Thoracic aorta (tissue), 2 donors: ENCODE measurements around the gene SHANK3. TPM values are rescaled to one million over a fixed set of nuclear protein-coding genes. Genes with fewer than 3 reads are reported as not detected.
"Not testable (repeated sequence)": the region's sequence is repeated elsewhere in the genome, so short reads cannot be mapped to it uniquely, and the experiment has no call there.

Source experiments
- ATAC-seq: fragments of 150-250 bp; one replicate; pipeline ENCODE4 v1.8.0; 2017; ENCODE audit warnings: low read depth; ENCODE audit not compliant: insufficient number of reproducible peaks, low FRiP score
- DNase-seq: peaks from one replicate; pipeline ENCODE4 v3.0.0-alpha.2; 2020; ENCODE audit warnings: low spot score
- H3K27ac ChIP-seq, 2 donors: fragments of 200-600 bp; sonication (generic); 1 replicate in 1 of 2; 2 replicates in 1 of 2; pipeline ENCODE4 v1.5.1; 2016; ENCODE audit warnings: mild to moderate bottlenecking in 2 of 2, moderate library complexity in 2 of 2
- H3K27me3 ChIP-seq: fragments of 200-600 bp; sonication (generic); replicated peaks from 2 replicates; pipeline ENCODE4 v1.6.0; 2016; ENCODE audit warnings: mild to moderate bottlenecking; ENCODE audit not compliant: insufficient read depth
- H3K36me3 ChIP-seq: fragments of 200-600 bp; sonication (generic); one replicate; pipeline ENCODE4 v1.5.1; 2016
- H3K4me1 ChIP-seq, 2 donors: fragments of 200-600 bp; sonication (generic); 1 replicate in 1 of 2; 2 replicates in 1 of 2; pipeline versions ENCODE4 v1.5.1 to v1.6.0; 2016; ENCODE audit warnings: low read depth in 2 of 2, mild to moderate bottlenecking in 1 of 2; ENCODE audit not compliant: control insufficient read depth in 1 of 2
- H3K4me3 ChIP-seq: fragments of 200-600 bp; sonication (generic); 2 replicates; pipeline ENCODE4 v1.5.1; 2016; ENCODE audit warnings: mild to moderate bottlenecking
- H3K9me3 ChIP-seq: fragments of 200-600 bp; sonication (generic); 2 replicates; pipeline ENCODE4 v1.5.1; 2016
- total RNA-seq, 2 donors: library from RNA; depleted of rRNA; stranded (reverse); fragments of >200 nt; gene quantifications; one replicate each; pipeline versions ENCODE4 v1.1.0 to v1.2.3, GENCODE V29; 2016
- TF ChIP-seq, protein P1 (sequence below): fragments of 200-600 bp; sonication (generic); IDR thresholded peaks from one replicate; pipeline ENCODE4 v1.5.1; 2019; ENCODE audit warnings: antibody characterized with exemption

Gene SHANK3
- total RNA-seq, 2 donors from 2014 or later, result 10.7 to 14.3 TPM

GRCh38 chr22:50630376-50630775, 42.2 kb upstream of the SHANK3 start:
- no peak for DNase-seq
- Histone ChIP-seq H3K36me3 (no peaks in the 10 kb centered on the region), H3K9me3 (no peaks in the 10 kb centered on the region), H3K4me1 (peaks cover 9 to 20% of the 10 kb centered on the region in 2 donors), H3K27ac (no peak overlapping the region), H3K27me3 (no peaks in the 10 kb centered on the region), H3K4me3 (no peak overlapping the region)
- no peak for ATAC-seq
- TF ChIP-seq, protein P1, sequence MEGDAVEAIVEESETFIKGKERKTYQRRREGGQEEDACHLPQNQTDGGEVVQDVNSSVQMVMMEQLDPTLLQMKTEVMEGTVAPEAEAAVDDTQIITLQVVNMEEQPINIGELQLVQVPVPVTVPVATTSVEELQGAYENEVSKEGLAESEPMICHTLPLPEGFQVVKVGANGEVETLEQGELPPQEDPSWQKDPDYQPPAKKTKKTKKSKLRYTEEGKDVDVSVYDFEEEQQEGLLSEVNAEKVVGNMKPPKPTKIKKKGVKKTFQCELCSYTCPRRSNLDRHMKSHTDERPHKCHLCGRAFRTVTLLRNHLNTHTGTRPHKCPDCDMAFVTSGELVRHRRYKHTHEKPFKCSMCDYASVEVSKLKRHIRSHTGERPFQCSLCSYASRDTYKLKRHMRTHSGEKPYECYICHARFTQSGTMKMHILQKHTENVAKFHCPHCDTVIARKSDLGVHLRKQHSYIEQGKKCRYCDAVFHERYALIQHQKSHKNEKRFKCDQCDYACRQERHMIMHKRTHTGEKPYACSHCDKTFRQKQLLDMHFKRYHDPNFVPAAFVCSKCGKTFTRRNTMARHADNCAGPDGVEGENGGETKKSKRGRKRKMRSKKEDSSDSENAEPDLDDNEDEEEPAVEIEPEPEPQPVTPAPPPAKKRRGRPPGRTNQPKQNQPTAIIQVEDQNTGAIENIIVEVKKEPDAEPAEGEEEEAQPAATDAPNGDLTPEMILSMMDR, result no peak

GRCh38 chr22:50633086-50633485, 39.5 kb upstream of the SHANK3 start:
- Histone ChIP-seq H3K27ac (no peak overlapping the region), H3K9me3 (no peaks in the 10 kb centered on the region), H3K36me3 (no peaks in the 10 kb centered on the region), H3K4me1 (peaks cover 6 to 7% of the 10 kb centered on the region in 2 donors), H3K4me3 (no peak overlapping the region), H3K27me3 (no peaks in the 10 kb centered on the region)
- TF ChIP-seq, protein P1, result no peak
- ATAC-seq (no peak), DNase-seq (no peak)

GRCh38 chr22:50633771-50634170, 38.9 kb upstream of the SHANK3 start:
- no peaks in the 10 kb centered on the region for H3K9me3 ChIP-seq
- no peak for DNase-seq
- H3K36me3 ChIP-seq, result no peaks in the 10 kb centered on the region

DNA sequence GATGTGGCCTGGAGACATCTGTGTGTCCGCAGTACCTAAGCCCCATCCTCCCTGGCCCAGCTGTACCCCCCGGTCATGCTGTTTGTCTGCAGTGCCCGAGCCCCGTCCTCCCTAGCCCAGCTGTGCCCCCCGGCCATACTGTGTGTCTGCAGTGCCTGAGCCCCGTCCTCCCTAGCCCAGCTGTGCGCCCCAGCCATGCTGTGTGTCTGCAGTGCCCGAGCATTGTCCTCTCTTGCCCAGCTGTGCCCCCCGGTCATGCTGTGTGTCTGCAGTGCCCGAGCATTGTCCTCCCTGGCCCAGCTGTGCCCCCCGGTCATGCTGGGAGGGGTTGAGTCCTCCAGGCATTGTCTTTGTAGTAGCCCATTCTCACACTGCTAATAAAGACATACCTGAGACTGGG, 37.0 kb upstream of the SHANK3 start:
- Histone ChIP-seq H3K27ac (no peak overlapping the region), H3K9me3 (no peaks in the 10 kb centered on the region), H3K4me3 (no peak overlapping the region), H3K27me3 (no peaks in the 10 kb centered on the region), H3K4me1 (no peaks in the 10 kb centered on the region), H3K36me3 (no peaks in the 10 kb centered on the region)
- DNase-seq, result no peak
- ATAC-seq, result no peak
- TF ChIP-seq, protein P1, result no peak

More at GRCh38 chr22:50633771-50634170, 38.9 kb upstream of the SHANK3 start:
- TF ChIP-seq, protein P1, result no peak
- H3K27ac ChIP-seq, result no peak overlapping the region
- no peaks in the 10 kb centered on the region for H3K27me3 ChIP-seq
- no peak for ATAC-seq
- no peak overlapping the region for H3K4me3 ChIP-seq
- peaks cover 2 to 3% of the 10 kb centered on the region in 2 donors for H3K4me1 ChIP-seq

DNA sequence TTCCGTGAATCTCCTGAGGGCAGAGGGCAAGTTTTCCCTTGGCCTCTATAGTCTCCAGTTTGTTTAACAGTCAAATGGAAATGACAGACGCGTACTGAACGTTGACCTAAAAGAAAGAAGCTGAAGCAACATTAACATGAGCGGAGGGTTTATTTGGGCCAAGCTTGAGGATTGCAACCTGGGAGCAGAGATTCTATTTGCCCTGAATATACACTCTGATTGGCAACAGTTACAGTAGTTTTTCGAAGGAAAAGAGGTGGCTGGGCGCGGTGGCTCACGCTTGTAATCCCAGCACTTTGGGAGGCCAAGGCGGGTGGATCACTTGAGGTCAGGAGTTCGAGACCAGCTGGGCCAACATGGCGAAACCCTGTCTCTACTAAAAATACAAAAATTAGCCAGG, 32.3 kb upstream of the SHANK3 start:
- H3K27ac ChIP-seq, H3K9me3 ChIP-seq, H3K4me3 ChIP-seq, DNase-seq, H3K4me1 ChIP-seq, ATAC-seq, H3K27me3 ChIP-seq, H3K36me3 ChIP-seq: not testable (repeated sequence)
